Endothelial cell of umbilical vein (primary cell): ENCODE measurements around the gene SCLY. TPM values are rescaled to one million over a fixed set of nuclear protein-coding genes. Genes with fewer than 3 reads are reported as not detected.

Experiments
- BruUV-seq: library from RNA; stranded (reverse); fragments of 400-500 nt; replicated peaks from 2 replicates; lab custom pipeline; 2021; lab: Mats Ljungman, UMichigan
- CTCF ChIA-PET: fragments of 300-600, 350-600 bp; sonication (Branson Sonifier 250); formaldehyde crosslinking; loops from one replicate; lab custom pipeline; 2021; ENCODE audit warnings: antibody characterized with exemption, inconsistent platforms; lab: Charles Lee
- POLR2A ChIA-PET: fragments of 300-600, 350-600 bp; sonication (Branson Sonifier 250); formaldehyde crosslinking; loops from one replicate; lab custom pipeline; 2021; ENCODE audit warnings: antibody characterized with exemption, inconsistent platforms; lab: Charles Lee
- DNase-seq: peaks from one replicate; pipeline ENCODE4 v3.0.0-alpha.2; 2011; ENCODE audit warnings: low read depth, low spot score
- FAIRE-seq: peaks from 2 replicates; lab custom pipeline; 2011; peaks lifted over from hg19 to GRCh38; lab: Jason Lieb, UNC
- H2AFZ ChIP-seq: 2 replicates; pipeline ENCODE4 v1.6.0; 2012; ENCODE audit warnings: low read depth, low read length, control low read depth, inconsistent platforms
- H3K27ac ChIP-seq: 2 replicates; pipeline ENCODE4 v1.5.1; 2011; ENCODE audit warnings: low read depth, mild to moderate bottlenecking, control low read depth, low read length, moderate library complexity; ENCODE audit not compliant: insufficient read depth
- H3K27me3 ChIP-seq, 2 experiments: 2 replicates each; pipeline versions ENCODE4 v1.6.0 to v1.6.1; 2011; ENCODE audit warnings: low read length in 2 of 2, mixed read lengths in 1 of 2; ENCODE audit not compliant: control insufficient read depth in 2 of 2, insufficient read depth in 2 of 2
- H3K36me3 ChIP-seq, 2 experiments: 2 replicates in 1 of 2; 3 replicates in 1 of 2; pipeline ENCODE4 v1.5.1; 2011; ENCODE audit warnings: low read length in 2 of 2, mild to moderate bottlenecking in 1 of 2, moderate library complexity in 1 of 2; ENCODE audit not compliant: control insufficient read depth in 2 of 2, insufficient read depth in 2 of 2; ENCODE audit errors: extremely low read depth in 1 of 2
- H3K4me1 ChIP-seq: 3 replicates; pipeline ENCODE4 v1.5.1; 2011; ENCODE audit warnings: mild to moderate bottlenecking, low read length; ENCODE audit not compliant: control insufficient read depth, insufficient read depth; ENCODE audit errors: extremely low read depth
- H3K4me2 ChIP-seq: 2 replicates; pipeline ENCODE4 v1.6.1; 2011; ENCODE audit warnings: low read length, control low read depth, mixed read lengths; ENCODE audit not compliant: insufficient read depth
- H3K4me3 ChIP-seq, 3 experiments: fragments of 200-600 bp in 1 of 3; sonication (generic), shearing (Covaris generic) in 1 of 3; replicated peaks in 1 of 3; 2 replicates each; pipeline ENCODE4 v1.5.1; 2011 to 2016; ENCODE audit warnings: control low read depth in 3 of 3, low read length in 3 of 3, mild to moderate bottlenecking in 2 of 3, inconsistent platforms in 1 of 3, low read depth in 1 of 3, moderate library complexity in 1 of 3; ENCODE audit not compliant: insufficient read depth in 1 of 3
- H3K79me2 ChIP-seq: 2 replicates; pipeline ENCODE4 v1.6.0; 2012; ENCODE audit warnings: low read length, inconsistent platforms; ENCODE audit not compliant: control insufficient read depth, insufficient read depth
- H3K9ac ChIP-seq: replicated peaks from 2 replicates; pipeline ENCODE3; 2011; ENCODE audit warnings: low read length, control low read depth; ENCODE audit not compliant: insufficient read depth; ENCODE audit errors: extremely low read depth
- H3K9me1 ChIP-seq: replicated peaks from 3 replicates; pipeline ENCODE4 v1.6.0; 2011; ENCODE audit warnings: mild to moderate bottlenecking, low read length; ENCODE audit not compliant: control insufficient read depth, insufficient read depth; ENCODE audit errors: extremely low read depth
- H3K9me3 ChIP-seq: replicated peaks from 2 replicates; pipeline ENCODE4 v1.5.1; 2012; ENCODE audit warnings: low read length, inconsistent platforms; ENCODE audit not compliant: control insufficient read depth, insufficient read depth
- H4K20me1 ChIP-seq: replicated peaks from 2 replicates; pipeline ENCODE3; 2011; ENCODE audit warnings: mild to moderate bottlenecking, low read length; ENCODE audit not compliant: control insufficient read depth, insufficient read depth; ENCODE audit errors: extremely low read depth
- POLR2A ChIP-seq: IDR thresholded peaks from 2 replicates; pipeline ENCODE4 v1.6.1; 2012; ENCODE audit warnings: low read depth, mild to moderate bottlenecking, control low read depth, low read length
- dilution Hi-C: fragments of 300-500 bp; cut with MboI; formaldehyde crosslinking; loops from one replicate; pipeline ENCODE4 v1.15.0; 2019; ENCODE audit warnings: low sequenced_read_pairs; ENCODE audit not compliant: extremely low pct_ligation_motif_present
- intact Hi-C: fragments of 100-400 bp; cut with micrococcal nuclease; formaldehyde crosslinking; loops from one replicate; pipeline ENCODE4 v1.10.0; 2022
- polyA plus RNA-seq, 4 experiments: library from polyadenylated mRNA; depleted of rRNA in 3 of 4; stranded (reverse) in 3 of 4; unstranded in 1 of 4; fragments of >200 nt; gene quantifications; 2 replicates each; pipeline versions ENCODE4 v1.2.1 to v1.2.3, GENCODE V29; 2011 to 2012; ENCODE audit warnings: missing spikeins in 1 of 4
- total RNA-seq: library from RNA; stranded (reverse); gene quantifications from 2 replicates; pipeline ENCODE4 v1.2.3, GENCODE V29; 2021
- TF ChIP-seq, protein P1 (sequence below), 2 donors: IDR thresholded peaks; 1 replicate in 1 of 2; 2 replicates in 1 of 2; pipeline ENCODE4 v1.5.1; 2011; ENCODE audit warnings: low read length in 2 of 2, mild to moderate bottlenecking in 2 of 2, moderate library complexity in 2 of 2, control low read depth in 1 of 2, inconsistent platforms in 1 of 2, low read depth in 1 of 2; ENCODE audit not compliant: insufficient read depth in 1 of 2; ENCODE audit errors: extremely low read depth in 1 of 2
- TF ChIP-seq, protein P2 (sequence below): IDR thresholded peaks from 2 replicates; pipeline ENCODE4 v1.6.1; 2011; ENCODE audit not compliant: insufficient read depth, insufficient read length

SCLY gene
- total and polyA plus RNA-seq, 2 donors (not counting 3 experiments of a cell fraction or from before 2014, with no cell fraction given): 22.6 to 32.7 TPM

DNA sequence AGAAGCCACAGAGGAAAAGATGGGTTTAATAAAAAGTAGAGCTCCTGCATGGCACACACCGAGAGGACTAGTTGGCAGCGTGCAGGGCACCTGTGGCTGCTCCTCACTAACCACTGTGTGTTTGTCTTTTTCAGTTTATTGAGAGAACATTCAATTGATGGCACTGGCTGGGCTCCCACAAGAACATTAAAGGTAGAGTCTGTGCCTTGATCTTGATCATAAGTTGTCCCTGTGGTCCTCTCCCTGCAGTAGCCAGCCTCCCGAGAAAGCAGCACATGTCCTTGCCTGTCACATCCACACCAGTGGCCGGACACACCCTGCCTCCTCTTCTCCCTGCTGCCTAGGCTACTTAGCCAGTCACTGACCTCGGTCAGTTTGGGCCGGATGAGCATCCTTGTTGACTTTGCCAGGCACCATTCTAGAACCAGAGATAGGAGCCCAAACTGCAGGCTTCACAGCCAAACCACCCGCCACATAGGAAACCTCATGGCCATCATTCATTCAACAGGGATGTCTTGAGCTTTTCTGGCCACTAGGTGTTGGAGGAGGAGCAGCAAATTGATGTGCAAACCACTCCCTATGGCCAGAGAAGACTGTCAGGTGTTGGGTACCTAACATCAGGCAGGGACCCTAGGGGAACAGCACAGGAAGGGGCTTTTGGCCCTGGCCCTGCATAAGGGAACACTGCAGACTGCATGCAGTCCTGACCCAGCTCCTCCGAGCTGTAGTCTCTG is 30.2 kb upstream of the SCLY start:
- H3K4me3 ChIP-seq: no peak overlapping the region
- ChIA-PET CTCF (interaction anchor here (1.3 kb wide), 1 partner anchor 9 kb away, joined by 3 read pairs; no protein-coding TSS in a partner anchor), POLR2A (no interaction called here)
- TF ChIP-seq, protein P1, sequence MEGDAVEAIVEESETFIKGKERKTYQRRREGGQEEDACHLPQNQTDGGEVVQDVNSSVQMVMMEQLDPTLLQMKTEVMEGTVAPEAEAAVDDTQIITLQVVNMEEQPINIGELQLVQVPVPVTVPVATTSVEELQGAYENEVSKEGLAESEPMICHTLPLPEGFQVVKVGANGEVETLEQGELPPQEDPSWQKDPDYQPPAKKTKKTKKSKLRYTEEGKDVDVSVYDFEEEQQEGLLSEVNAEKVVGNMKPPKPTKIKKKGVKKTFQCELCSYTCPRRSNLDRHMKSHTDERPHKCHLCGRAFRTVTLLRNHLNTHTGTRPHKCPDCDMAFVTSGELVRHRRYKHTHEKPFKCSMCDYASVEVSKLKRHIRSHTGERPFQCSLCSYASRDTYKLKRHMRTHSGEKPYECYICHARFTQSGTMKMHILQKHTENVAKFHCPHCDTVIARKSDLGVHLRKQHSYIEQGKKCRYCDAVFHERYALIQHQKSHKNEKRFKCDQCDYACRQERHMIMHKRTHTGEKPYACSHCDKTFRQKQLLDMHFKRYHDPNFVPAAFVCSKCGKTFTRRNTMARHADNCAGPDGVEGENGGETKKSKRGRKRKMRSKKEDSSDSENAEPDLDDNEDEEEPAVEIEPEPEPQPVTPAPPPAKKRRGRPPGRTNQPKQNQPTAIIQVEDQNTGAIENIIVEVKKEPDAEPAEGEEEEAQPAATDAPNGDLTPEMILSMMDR (IDR thresholded peaks at IDR 0.05; ENCODE audit: extremely low read depth in 1 of 2, insufficient read depth in 1 of 2, low read depth in 1 of 2, low read length in 2 of 2): no peak
- TF ChIP-seq POLR2A: no peak
- no peaks in the 10 kb centered on the region for H3K79me2 ChIP-seq
- no peak overlapping the region for H3K4me2 ChIP-seq
- no peaks in the 10 kb centered on the region for H4K20me1 ChIP-seq
- H3K27me3 ChIP-seq: no peaks in the 10 kb centered on the region
- no peak overlapping the region for H3K9ac ChIP-seq
- no peaks in the 10 kb centered on the region for H3K4me1 ChIP-seq
- intact Hi-C loops (no loop called here), dilution Hi-C loops (no loop called here)
- no peak overlapping the region for H2AFZ ChIP-seq
- H3K36me3 ChIP-seq: peaks cover 0 to 11% of the 10 kb centered on the region in 2 experiments
- FAIRE-seq (no peak), DNase-seq (no peak)
- no peaks in the 10 kb centered on the region for H3K9me1 ChIP-seq
- H3K27ac ChIP-seq: no peak overlapping the region
- H3K9me3 ChIP-seq: no peaks in the 10 kb centered on the region
- no TSS peak for BruUV-seq

DNA sequence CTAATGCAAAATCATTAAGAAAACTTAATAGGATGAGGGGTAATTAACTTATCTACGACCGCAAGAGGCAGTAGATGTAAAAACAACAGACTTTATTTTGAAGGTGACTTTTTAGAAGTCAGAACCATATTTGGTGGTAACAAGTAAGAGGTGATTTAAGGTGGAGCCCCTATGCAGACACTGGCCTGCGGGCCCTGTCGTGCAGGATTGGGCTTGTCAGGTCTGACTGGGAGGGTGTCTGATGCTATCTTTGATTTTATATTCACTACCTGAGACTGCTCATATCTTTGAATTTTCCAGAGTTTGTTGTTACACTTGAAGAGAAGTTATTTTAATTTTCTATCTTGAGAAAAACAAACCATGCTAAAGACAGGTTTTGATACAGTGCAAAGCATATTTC is 29.1 kb upstream of the SCLY start:
- intact Hi-C loops: no loop called here
- H3K9me1 ChIP-seq: no peaks in the 10 kb centered on the region
- no peak overlapping the region for H2AFZ ChIP-seq
- no peak overlapping the region for H3K4me2 ChIP-seq
- no peaks in the 10 kb centered on the region for H3K79me2 ChIP-seq
- no peaks in the 10 kb centered on the region for H3K4me1 ChIP-seq
- no peak overlapping the region for H3K27ac ChIP-seq
- no peaks in the 10 kb centered on the region for H3K9me3 ChIP-seq
- no TSS peak for BruUV-seq
- no peaks in the 10 kb centered on the region for H3K27me3 ChIP-seq
- no peak overlapping the region for H3K4me3 ChIP-seq
- CTCF ChIA-PET: no interaction called here
- FAIRE-seq (no peak), DNase-seq (no peak)
- H3K9ac ChIP-seq: no peak overlapping the region
- no peaks in the 10 kb centered on the region for H4K20me1 ChIP-seq
- POLR2A ChIA-PET: no interaction called here
- dilution Hi-C loops: no loop called here
- TF ChIP-seq, protein P2, sequence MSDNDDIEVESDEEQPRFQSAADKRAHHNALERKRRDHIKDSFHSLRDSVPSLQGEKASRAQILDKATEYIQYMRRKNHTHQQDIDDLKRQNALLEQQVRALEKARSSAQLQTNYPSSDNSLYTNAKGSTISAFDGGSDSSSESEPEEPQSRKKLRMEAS: no peak
- H3K36me3 ChIP-seq: peaks cover 0 to 15% of the 10 kb centered on the region in 2 experiments
